Measurements from ENCODE around the gene NKIRAS1. TPM values are rescaled to one million over a fixed set of nuclear protein-coding genes. Genes with fewer than 3 reads are reported as not detected.
"Not testable (repeated sequence)": the region's sequence is repeated elsewhere in the genome, so short reads cannot be mapped to it uniquely, and the experiment has no call there.

Gene NKIRAS1
- polyA plus RNA-seq, 3 donors = 4.1 to 11.8 (median 7.8) TPM

- 16 to 51% (median 46%) methylated on average over 4 of the region's 4 CpGs for WGBS, 3 donors
- no peak overlapping the region for H3K27ac ChIP-seq (ENCODE audit: low read depth, low read length)
These were observed 36.0 kb downstream of the NKIRAS1 start for GRCh38 chr3:23880703-23881339.

GRCh38 chr3:23879485-23879884 lies 37.3 kb downstream of the NKIRAS1 start:
- WGBS, 3 donors = 93 to 94% (median 94%) methylated on average over 8 of the region's 8 CpGs
- H3K27ac ChIP-seq (ENCODE audit: low read depth, low read length) = no peak overlapping the region

GRCh38 chr3:23877329-23877980 lies 39.3 kb downstream of the NKIRAS1 start:
- WGBS, 3 donors = 38 to 75% (median 42%) methylated on average over 5 of the region's 5 CpGs
- no peak overlapping the region for H3K27ac ChIP-seq (ENCODE audit: low read depth, low read length)

GRCh38 chr3:23876923-23877322 lies 39.9 kb downstream of the NKIRAS1 start:
- 71 to 86% (median 73%) methylated on average over 2 of the region's 2 CpGs for WGBS, 3 donors
- H3K27ac ChIP-seq (ENCODE audit: low read depth, low read length) = no peak overlapping the region

GRCh38 chr3:23875113-23875725 lies 41.6 kb downstream of the NKIRAS1 start:
- WGBS, 3 donors = 67 to 79% (median 73%) methylated on average over 4 of the region's 4 CpGs
- H3K27ac ChIP-seq (ENCODE audit: low read depth, low read length) = no peak overlapping the region

- WGBS, 3 donors = 64 to 76% (median 74%) methylated on average over 6 of the region's 6 CpGs
- no peak overlapping the region for H3K27ac ChIP-seq (ENCODE audit: low read depth, low read length)
These were observed 42.3 kb downstream of the NKIRAS1 start for GRCh38 chr3:23874359-23875112.

GRCh38 chr3:23873941-23874340 lies 42.8 kb downstream of the NKIRAS1 start:
- H3K27ac ChIP-seq (ENCODE audit: low read depth, low read length) = no peak overlapping the region
- WGBS, 3 donors = 63 to 69% (median 66%) methylated on average over 2 of the region's 2 CpGs

GRCh38 chr3:23872330-23872729 lies 44.5 kb downstream of the NKIRAS1 start:
- 95 to 100% (median 97%) methylated on average over 2 to 3 of the region's 3 CpGs for WGBS, 3 donors
- H3K27ac ChIP-seq (ENCODE audit: low read depth, low read length) = no peak overlapping the region

- not testable (repeated sequence) for H3K27ac ChIP-seq (ENCODE audit: low read depth, low read length)
- WGBS, 3 donors = 96 to 98% (median 97%) methylated on average over 14 to 34 of the region's 34 CpGs
These were observed 45.4 kb downstream of the NKIRAS1 start for GRCh38 chr3:23871361-23871760.

GRCh38 chr3:23870663-23871043 lies 46.1 kb downstream of the NKIRAS1 start:
- WGBS, 3 donors = 97 to 100% (median 100%) methylated on average over 1 of the region's 5 CpGs
- H3K27ac ChIP-seq (ENCODE audit: low read depth, low read length) = not testable (repeated sequence)

- 84 to 89% (median 87%) methylated on average over 4 of the region's 4 CpGs for WGBS, 3 donors
- H3K27ac ChIP-seq (ENCODE audit: low read depth, low read length) = no peak overlapping the region
These were observed 46.7 kb downstream of the NKIRAS1 start for GRCh38 chr3:23869977-23870662.

GRCh38 chr3:23867838-23868237 lies 49.0 kb downstream of the NKIRAS1 start:
- no peak overlapping the region for H3K27ac ChIP-seq (ENCODE audit: low read depth, low read length)
- 81 to 97% (median 84%) methylated on average over 1 of the region's 1 CpG for WGBS, 3 donors

- H3K27ac ChIP-seq (ENCODE audit: low read depth, low read length) = no peak overlapping the region
- WGBS, 3 donors = 51 to 76% (median 64%) methylated on average over 1 of the region's 1 CpG
These were observed 49.4 kb downstream of the NKIRAS1 start for GRCh38 chr3:23867400-23867799.

GRCh38 chr3:23865595-23866396 lies 51.0 kb downstream of the NKIRAS1 start:
- WGBS, 3 donors = 58 to 73% (median 68%) methylated on average over 6 of the region's 6 CpGs
- no peak overlapping the region for H3K27ac ChIP-seq (ENCODE audit: low read depth, low read length)

GRCh38 chr3:23864931-23865330 lies 51.9 kb downstream of the NKIRAS1 start:
- no peak overlapping the region for H3K27ac ChIP-seq (ENCODE audit: low read depth, low read length)

GRCh38 chr3:23863060-23863459 lies 53.7 kb downstream of the NKIRAS1 start:
- H3K27ac ChIP-seq (ENCODE audit: low read depth, low read length) = no peak overlapping the region
- 82 to 89% (median 83%) methylated on average over 1 of the region's 1 CpG for WGBS, 3 donors

More at GRCh38 chr3:23864931-23865330, 51.9 kb downstream of the NKIRAS1 start:
- WGBS, 3 donors = 69 to 89% (median 82%) methylated on average over 1 of the region's 1 CpG

- 90 to 92% (median 90%) methylated on average over 9 of the region's 9 CpGs for WGBS, 3 donors
- no peak overlapping the region for H3K27ac ChIP-seq (ENCODE audit: low read depth, low read length)
These were observed 55.1 kb downstream of the NKIRAS1 start for GRCh38 chr3:23861689-23862088.

All from adipose tissue (tissue), 3 donors.